Bronchial epithelial cell (primary cell): ENCODE measurements around the gene CUL3. TPM values are rescaled to one million over a fixed set of nuclear protein-coding genes. Genes with fewer than 3 reads are reported as not detected.

Experiments used
- DNase-seq: peaks from one replicate; pipeline ENCODE4 v3.0.0-alpha.2; 2010; ENCODE audit warnings: low read depth
- FAIRE-seq: peaks from 2 replicates; lab custom pipeline; 2011; peaks lifted over from hg19 to GRCh38; lab: Jason Lieb, UNC
- H3K27me3 ChIP-seq: 2 replicates; pipeline ENCODE4 v1.5.1; 2011; ENCODE audit warnings: low read length; ENCODE audit not compliant: control insufficient read depth, insufficient read depth
- H3K36me3 ChIP-seq: 2 replicates; pipeline ENCODE4 v1.5.1; 2011; ENCODE audit warnings: low read length; ENCODE audit not compliant: control insufficient read depth, insufficient read depth
- H3K4me3 ChIP-seq: 2 replicates; pipeline ENCODE4 v1.5.1; 2011; ENCODE audit warnings: mild to moderate bottlenecking, low read depth, low read length, control low read depth
- CTCF ChIP-seq: IDR thresholded peaks from 2 replicates; pipeline ENCODE4 v1.5.1; 2011; ENCODE audit warnings: mild to moderate bottlenecking, moderate library complexity, low read length, control low read depth, inconsistent platforms; ENCODE audit not compliant: insufficient read depth, severe bottlenecking
- total RNA-seq: library from RNA; depleted of rRNA; stranded (reverse); fragments of >200 nt; gene quantifications from 2 replicates; pipeline ENCODE4 v1.2.1, GENCODE V29; 2014

CUL3 gene
- total RNA-seq, 1 donor from 2014 or later: 53.7 TPM

GRCh38 chr2:224444021-224444420, 141.1 kb downstream of the CUL3 start:
- no peaks in the 10 kb centered on the region for H3K27me3 ChIP-seq
- DNase-seq (no peak), FAIRE-seq (no peak)
- no peaks in the 10 kb centered on the region for H3K36me3 ChIP-seq
- H3K4me3 ChIP-seq: no peak overlapping the region
- no peak for TF ChIP-seq CTCF

GRCh38 chr2:224442071-224442967, 142.8 kb downstream of the CUL3 start:
- H3K36me3 ChIP-seq: no peaks in the 10 kb centered on the region
- FAIRE-seq: no peak
- TF ChIP-seq CTCF: no peak

GRCh38 chr2:224440988-224441387, 144.2 kb downstream of the CUL3 start:
- Histone ChIP-seq H3K4me3 (no peak overlapping the region), H3K36me3 (no peaks in the 10 kb centered on the region), H3K27me3 (no peaks in the 10 kb centered on the region)
- DNase-seq: peak; percentile 60
- TF ChIP-seq CTCF: no peak
- peak; percentile 32 for FAIRE-seq

More at GRCh38 chr2:224442071-224442967, 142.8 kb downstream of the CUL3 start:
- H3K27me3 ChIP-seq: no peaks in the 10 kb centered on the region
- peak overlapping the region; percentile 52 for H3K4me3 ChIP-seq
- no peak for DNase-seq

GRCh38 chr2:224438726-224439125, 146.4 kb downstream of the CUL3 start:
- Histone ChIP-seq H3K36me3 (no peaks in the 10 kb centered on the region), H3K27me3 (no peaks in the 10 kb centered on the region), H3K4me3 (no peak overlapping the region)
- TF ChIP-seq CTCF: no peak
- DNase-seq (no peak), FAIRE-seq (no peak)

GRCh38 chr2:224436634-224437033, 148.5 kb downstream of the CUL3 start:
- DNase-seq (peak; percentile 99), FAIRE-seq (peak; percentile 72)
- no peak for TF ChIP-seq CTCF
- no peaks in the 10 kb centered on the region for H3K27me3 ChIP-seq
- no peaks in the 10 kb centered on the region for H3K36me3 ChIP-seq
- H3K4me3 ChIP-seq: no peak overlapping the region

- Histone ChIP-seq H3K36me3 (no peaks in the 10 kb centered on the region), H3K4me3 (no peak overlapping the region), H3K27me3 (no peaks in the 10 kb centered on the region)
- DNase-seq: no peak
- no peak for TF ChIP-seq CTCF
- no peak for FAIRE-seq
Observed at GRCh38 chr2:224434618-224435017, 150.5 kb downstream of the CUL3 start.
